ENCODE results near the gene TMEM51.

DNA sequence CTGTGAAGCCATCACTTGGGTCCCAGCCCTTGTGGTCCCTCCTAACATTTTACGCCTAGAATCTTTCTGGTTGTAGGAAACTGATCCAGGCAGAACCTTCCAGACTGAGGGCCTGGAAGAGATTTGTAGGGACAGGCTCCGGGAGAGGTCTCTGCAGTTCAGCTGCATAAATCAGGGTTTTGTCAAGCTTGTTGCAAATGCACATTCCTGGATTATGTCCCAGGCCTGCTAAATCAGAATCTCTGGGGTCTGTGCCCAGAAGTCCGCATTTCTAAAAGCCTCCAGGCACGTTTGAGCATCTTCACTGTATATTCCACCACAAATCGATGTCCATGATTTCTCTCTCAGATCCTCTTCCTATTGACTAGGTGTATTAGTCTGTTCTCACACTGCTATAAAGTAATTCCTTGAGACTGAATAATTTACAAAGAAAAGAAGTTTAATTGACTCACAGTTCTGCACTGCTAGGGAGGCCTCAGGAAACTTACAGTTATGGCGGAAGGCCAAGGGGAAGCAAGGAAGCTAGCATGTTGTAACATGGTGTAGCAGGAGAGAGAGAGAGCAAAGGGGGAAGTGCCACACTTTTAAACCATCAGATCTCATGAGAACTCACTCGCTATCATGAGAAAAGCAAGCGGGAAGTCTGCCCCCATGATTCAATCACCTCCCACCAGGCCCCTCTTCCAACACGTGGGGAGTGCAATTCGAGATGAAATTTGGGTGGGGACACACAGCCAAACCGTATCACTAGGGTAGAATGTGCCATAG lies 92.2 kb downstream of the TMEM51 start:
- no peak for TF ChIP-seq CTCF (IDR thresholded peaks at IDR 0.05; ENCODE audit: low read depth, low read length, poor library complexity, severe bottlenecking)
- TF ChIP-seq EZH2phosphoT487 (IDR thresholded peaks at IDR 0.05; ENCODE audit: borderline replicate concordance, low read length) = no peak

Measured in DOHH2 (cell line).